Body of pancreas (tissue), 4 donors: ENCODE data around the gene DNAH11.

Experiments
- CTCF ChIP-seq, 7 experiments: fragments of 450-650 bp in 4 of 7; fragments of 200-600 bp in 3 of 7; sonication (generic) in 3 of 7; IDR thresholded peaks; one replicate each; pipeline ENCODE4 v1.5.1; 2016 to 2019; ENCODE audit warnings: antibody characterized with exemption in 7 of 7
- POLR2A ChIP-seq, 3 donors: fragments of 450-650 bp; IDR thresholded peaks; one replicate each; pipeline ENCODE4 v1.6.1; 2016; ENCODE audit warnings: antibody characterized with exemption in 3 of 3, mild to moderate bottlenecking in 2 of 3

- TF ChIP-seq CTCF (IDR thresholded peaks at IDR 0.05): no peak
- no peak for TF ChIP-seq POLR2A (IDR thresholded peaks at IDR 0.05)
Observed at GRCh38 chr7:21805791-21806190, 263.0 kb downstream of the DNAH11 start.
